SK-N-SH (cell line): Measurements from ENCODE around the gene COX5B.
"Not testable (repeated sequence)": the region's sequence is repeated elsewhere in the genome, so short reads cannot be mapped to it uniquely, and the experiment has no call there.

Experiments used
- CTCF ChIP-seq: fragments of 200-600 bp; sonication (generic); IDR thresholded peaks from 2 replicates; pipeline ENCODE4 v1.6.1; 2017; ENCODE audit warnings: antibody characterized with exemption, mild to moderate bottlenecking, moderate library complexity
- EP300 ChIP-seq, 2 experiments: IDR thresholded peaks; 2 replicates each; pipeline versions ENCODE4 v1.4.0 to v1.6.1; 2012; ENCODE audit warnings: borderline replicate concordance in 1 of 2, low read depth in 1 of 2, low read length in 1 of 2
- EZH2phosphoT487 ChIP-seq: fragments of 200-600 bp; sonication (generic); IDR thresholded peaks from 2 replicates; pipeline ENCODE4 v1.6.1; 2017; ENCODE audit warnings: low read depth, mixed run types, mild to moderate bottlenecking, antibody characterized with exemption, moderate library complexity, borderline replicate concordance
- JUND ChIP-seq: IDR thresholded peaks from 2 replicates; pipeline ENCODE4 v1.4.0; 2012
- POLR2AphosphoS5 ChIP-seq: IDR thresholded peaks from 2 replicates; pipeline ENCODE4 v1.6.1; 2012; ENCODE audit warnings: low read depth, low read length
- RAD21 ChIP-seq: IDR thresholded peaks from 2 replicates; pipeline ENCODE4 v1.6.1; 2012; ENCODE audit warnings: mild to moderate bottlenecking, low read length
- REST ChIP-seq: IDR thresholded peaks from 2 replicates; pipeline ENCODE4 v1.6.1; 2012; ENCODE audit warnings: mild to moderate bottlenecking, low read depth, low read length, moderate library complexity
- SMC3 ChIP-seq: IDR thresholded peaks from 2 replicates; pipeline ENCODE4 v1.6.1; 2012; ENCODE audit warnings: low read depth, low read length, improper control_type of control experiment
- TEAD4 ChIP-seq: IDR thresholded peaks from 2 replicates; pipeline ENCODE4 v1.4.0; 2012; ENCODE audit warnings: mild to moderate bottlenecking, borderline replicate concordance; ENCODE audit not compliant: insufficient read depth
- YY1 ChIP-seq: IDR thresholded peaks from 2 replicates; pipeline ENCODE4 v1.4.0; 2012; ENCODE audit warnings: low read depth, mild to moderate bottlenecking

GRCh38 chr2:97618939-97619827 is 26.7 kb upstream of the COX5B start:
- not testable (repeated sequence) for TF ChIP-seq TEAD4; EP300 (IDR thresholded peaks at IDR 0.05; ENCODE audit: borderline replicate concordance in 1 of 2, low read depth in 1 of 2, low read length in 1 of 2); CTCF; YY1; EZH2phosphoT487; REST; RAD21; POLR2AphosphoS5; JUND; SMC3
